ENCODE measurements around the gene USP9X. TPM values are rescaled to one million over a fixed set of nuclear protein-coding genes. Genes with fewer than 3 reads are reported as not detected.

Gene USP9X
- total and polyA plus RNA-seq, 2 of the 8 experiments (the other 6 are each of a cell fraction or from before 2014, with no cell fraction given) = 79.2 to 300 TPM

DNA sequence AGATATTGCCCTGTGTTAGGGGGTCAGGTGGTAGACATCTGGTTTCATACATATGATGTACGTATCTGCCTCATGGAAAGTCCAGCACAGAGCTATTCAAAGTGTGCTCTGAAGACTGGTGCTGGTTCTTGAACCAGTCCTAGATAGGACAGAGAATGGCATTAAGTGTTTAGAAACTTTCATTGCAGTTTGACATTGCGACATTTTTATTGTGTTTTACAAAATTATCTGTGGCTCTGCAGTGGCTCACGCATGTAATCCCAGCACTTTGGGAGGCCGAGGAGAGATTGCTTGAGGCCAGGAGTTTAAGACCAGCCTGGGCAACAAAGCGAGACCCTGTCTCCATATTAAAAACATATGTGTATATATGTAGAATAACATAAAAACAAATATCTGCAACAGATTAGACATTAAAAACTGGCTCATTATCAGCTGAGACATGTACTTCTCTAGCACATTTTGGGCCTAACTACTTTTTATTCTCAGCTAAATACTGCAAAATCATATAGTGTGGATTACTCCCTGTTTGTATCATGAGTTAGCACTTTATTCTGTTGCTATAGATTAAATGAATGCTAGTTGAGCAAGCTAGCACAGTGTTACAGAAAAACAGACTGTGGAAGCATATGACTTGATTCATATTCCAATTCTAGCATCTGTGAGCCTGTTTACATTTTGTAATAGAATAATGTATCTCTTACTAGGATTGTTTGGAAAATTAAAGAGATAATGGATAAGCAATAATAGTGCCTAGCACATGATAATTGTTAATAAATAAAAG is 57.1 kb downstream of the USP9X start (continued):
- no peak for TF ChIP-seq SP2 (IDR thresholded peaks at IDR 0.05; ENCODE audit: low read length)
- no peak for TF ChIP-seq CREB1 (IDR thresholded peaks at IDR 0.05)
- TF ChIP-seq SUZ12 (IDR thresholded peaks at IDR 0.05; ENCODE audit: low read length) = no peak
- TF ChIP-seq CHD2 (IDR thresholded peaks at IDR 0.05; ENCODE audit: low read length) = no peak
- TF ChIP-seq, protein P1, sequence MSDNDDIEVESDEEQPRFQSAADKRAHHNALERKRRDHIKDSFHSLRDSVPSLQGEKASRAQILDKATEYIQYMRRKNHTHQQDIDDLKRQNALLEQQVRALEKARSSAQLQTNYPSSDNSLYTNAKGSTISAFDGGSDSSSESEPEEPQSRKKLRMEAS (IDR thresholded peaks at IDR 0.05) = no peak
- TF ChIP-seq TCF12 (IDR thresholded peaks at IDR 0.05; ENCODE audit: low read depth, low read length) = no peak
- TF ChIP-seq, protein P2, sequence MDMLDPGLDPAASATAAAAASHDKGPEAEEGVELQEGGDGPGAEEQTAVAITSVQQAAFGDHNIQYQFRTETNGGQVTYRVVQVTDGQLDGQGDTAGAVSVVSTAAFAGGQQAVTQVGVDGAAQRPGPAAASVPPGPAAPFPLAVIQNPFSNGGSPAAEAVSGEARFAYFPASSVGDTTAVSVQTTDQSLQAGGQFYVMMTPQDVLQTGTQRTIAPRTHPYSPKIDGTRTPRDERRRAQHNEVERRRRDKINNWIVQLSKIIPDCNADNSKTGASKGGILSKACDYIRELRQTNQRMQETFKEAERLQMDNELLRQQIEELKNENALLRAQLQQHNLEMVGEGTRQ (IDR thresholded peaks at IDR 0.05; ENCODE audit: low read length) = no peak
- TF ChIP-seq, protein P3, sequence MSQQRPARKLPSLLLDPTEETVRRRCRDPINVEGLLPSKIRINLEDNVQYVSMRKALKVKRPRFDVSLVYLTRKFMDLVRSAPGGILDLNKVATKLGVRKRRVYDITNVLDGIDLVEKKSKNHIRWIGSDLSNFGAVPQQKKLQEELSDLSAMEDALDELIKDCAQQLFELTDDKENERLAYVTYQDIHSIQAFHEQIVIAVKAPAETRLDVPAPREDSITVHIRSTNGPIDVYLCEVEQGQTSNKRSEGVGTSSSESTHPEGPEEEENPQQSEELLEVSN (IDR thresholded peaks at IDR 0.05) = no peak

All from H1 (cell line).